Neutrophil (primary cell): ENCODE results near the gene ATG13.

ENCODE experiments used
- H3K27ac ChIP-seq: fragments of 200-600 bp; sonication (generic); 2 replicates; pipeline ENCODE4 v1.5.1; 2016; ENCODE audit warnings: mild to moderate bottlenecking, moderate library complexity
- H3K27me3 ChIP-seq: fragments of 200-600 bp; sonication (generic); 2 replicates; pipeline ENCODE4 v1.6.0; 2016; ENCODE audit warnings: mild to moderate bottlenecking
- H3K36me3 ChIP-seq: fragments of 200-600 bp; sonication (generic); 2 replicates; pipeline ENCODE4 v1.5.1; 2017
- H3K4me1 ChIP-seq, 2 experiments: fragments of 200-600 bp in 1 of 2; sonication (generic) in 1 of 2; 1 replicate in 1 of 2; 2 replicates in 1 of 2; pipeline versions ENCODE4 v1.5.1 to v1.6.1; 2013 to 2016; ENCODE audit warnings: low read depth in 1 of 2, low read length in 1 of 2, mild to moderate bottlenecking in 1 of 2, moderate library complexity in 1 of 2; ENCODE audit not compliant: control insufficient read depth in 1 of 2, insufficient read depth in 1 of 2
- H3K4me3 ChIP-seq, 2 experiments: fragments of 200-600 bp in 1 of 2; sonication (generic) in 1 of 2; 1 replicate in 1 of 2; 2 replicates in 1 of 2; pipeline ENCODE4 v1.5.1; 2013 to 2016; ENCODE audit warnings: low read depth in 1 of 2, low read length in 1 of 2, mild to moderate bottlenecking in 1 of 2, moderate library complexity in 1 of 2
- H3K9me3 ChIP-seq: fragments of 200-600 bp; sonication (generic); 2 replicates; pipeline ENCODE4 v1.5.1; 2016
- CTCF ChIP-seq: fragments of 200-600 bp; sonication (generic); IDR thresholded peaks from 2 replicates; pipeline ENCODE4 v1.5.1; 2016; ENCODE audit warnings: antibody characterized with exemption

Gene ATG13

GRCh38 chr11:46680815-46681214 is 63.5 kb downstream of the ATG13 start:
- Histone ChIP-seq H3K36me3 (peaks cover 71% of the 10 kb centered on the region), H3K4me1 (peaks cover 27 to 29% of the 10 kb centered on the region in 2 experiments), H3K4me3 (no peak overlapping the region), H3K27me3 (no peaks in the 10 kb centered on the region), H3K27ac (no peak overlapping the region), H3K9me3 (no peaks in the 10 kb centered on the region)
- TF ChIP-seq CTCF, result no peak

- Histone ChIP-seq H3K36me3 (peaks cover 81% of the 10 kb centered on the region), H3K27ac (no peak overlapping the region), H3K4me1 (peaks cover 18 to 19% of the 10 kb centered on the region in 2 experiments), H3K27me3 (no peaks in the 10 kb centered on the region), H3K9me3 (no peaks in the 10 kb centered on the region), H3K4me3 (no peak overlapping the region)
- TF ChIP-seq CTCF, result no peak
Measured at GRCh38 chr11:46681814-46682213, 64.5 kb downstream of the ATG13 start.

GRCh38 chr11:46682773-46683752 is 65.7 kb downstream of the ATG13 start:
- H3K4me1 ChIP-seq, result peaks cover 5 to 6% of the 10 kb centered on the region in 2 experiments
- no peaks in the 10 kb centered on the region for H3K27me3 ChIP-seq
- no peaks in the 10 kb centered on the region for H3K9me3 ChIP-seq
- peaks cover 90% of the 10 kb centered on the region for H3K36me3 ChIP-seq
- peak overlapping the region; percentile 6 for H3K27ac ChIP-seq
- no peak overlapping the region for H3K4me3 ChIP-seq
- TF ChIP-seq CTCF, result no peak

- TF ChIP-seq CTCF, result no peak
- no peaks in the 10 kb centered on the region for H3K4me1 ChIP-seq
- H3K4me3 ChIP-seq, result no peak overlapping the region
- H3K36me3 ChIP-seq, result peaks cover 89% of the 10 kb centered on the region
- no peaks in the 10 kb centered on the region for H3K27me3 ChIP-seq
- peak overlapping the region; percentile 14 for H3K27ac ChIP-seq
- no peaks in the 10 kb centered on the region for H3K9me3 ChIP-seq
Measured at GRCh38 chr11:46684367-46684766, 67.0 kb downstream of the ATG13 start.

GRCh38 chr11:46686886-46687795 is 69.8 kb downstream of the ATG13 start:
- H3K27ac ChIP-seq, result peak overlapping the region; percentile 43
- H3K9me3 ChIP-seq, result no peaks in the 10 kb centered on the region
- no peaks in the 10 kb centered on the region for H3K4me1 ChIP-seq
- no peaks in the 10 kb centered on the region for H3K27me3 ChIP-seq
- H3K4me3 ChIP-seq, result no peak overlapping the region
- H3K36me3 ChIP-seq, result peaks cover 85% of the 10 kb centered on the region
- TF ChIP-seq CTCF, result no peak
